GM21737 (cell line): ENCODE results near the gene ADISSP.

ENCODE experiments used
- ATAC-seq: cut with Tn5 transposase; IDR thresholded peaks from one replicate; pipeline ENCODE4 v1.9.1; 2021; ENCODE audit warnings: mild to moderate bottlenecking, moderate library complexity; ENCODE audit not compliant: unreplicated experiment

The ADISSP gene

DNA sequence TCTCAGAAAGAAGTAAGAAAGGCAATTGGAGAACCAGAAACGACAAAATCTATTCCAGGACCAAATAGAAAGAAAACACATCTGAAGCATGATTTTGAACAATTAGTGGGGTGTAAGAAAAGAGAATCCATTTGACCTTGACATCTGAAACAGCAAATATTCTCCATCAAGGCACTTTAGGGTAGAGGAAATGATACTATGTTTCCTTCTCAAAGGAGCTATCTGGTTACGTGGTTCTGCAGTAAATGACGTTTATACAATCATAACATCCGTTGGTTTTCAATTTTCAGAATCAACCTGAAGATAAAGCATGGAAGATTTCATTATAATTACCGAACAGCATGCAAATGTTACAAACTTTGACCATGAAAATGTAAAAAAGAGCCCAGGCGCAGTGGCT lies 46.9 kb downstream of the ADISSP start:
- no peak for ATAC-seq

DNA sequence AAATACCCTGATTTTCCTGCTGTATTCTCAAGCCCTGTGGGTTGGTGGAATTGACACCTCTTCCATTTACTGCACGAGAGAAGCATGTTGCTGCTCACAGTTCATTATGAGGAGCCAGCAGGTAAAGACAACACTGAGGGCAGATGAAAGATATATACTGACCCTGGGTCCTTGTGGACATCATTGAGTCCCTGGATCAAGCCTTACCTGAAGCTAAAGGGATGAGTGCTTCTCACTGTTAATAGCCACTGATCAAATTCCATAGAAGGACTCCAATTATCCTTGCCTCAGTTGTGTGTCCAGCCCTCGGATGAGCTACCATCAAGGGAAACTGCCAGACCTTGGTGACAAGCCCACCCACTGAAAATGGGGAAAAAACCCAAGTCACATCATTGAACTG lies 47.5 kb downstream of the ADISSP start:
- ATAC-seq: no peak

- no peak for ATAC-seq
These were observed 48.5 kb downstream of the ADISSP start for GRCh38 chr20:3719046-3719445.

DNA sequence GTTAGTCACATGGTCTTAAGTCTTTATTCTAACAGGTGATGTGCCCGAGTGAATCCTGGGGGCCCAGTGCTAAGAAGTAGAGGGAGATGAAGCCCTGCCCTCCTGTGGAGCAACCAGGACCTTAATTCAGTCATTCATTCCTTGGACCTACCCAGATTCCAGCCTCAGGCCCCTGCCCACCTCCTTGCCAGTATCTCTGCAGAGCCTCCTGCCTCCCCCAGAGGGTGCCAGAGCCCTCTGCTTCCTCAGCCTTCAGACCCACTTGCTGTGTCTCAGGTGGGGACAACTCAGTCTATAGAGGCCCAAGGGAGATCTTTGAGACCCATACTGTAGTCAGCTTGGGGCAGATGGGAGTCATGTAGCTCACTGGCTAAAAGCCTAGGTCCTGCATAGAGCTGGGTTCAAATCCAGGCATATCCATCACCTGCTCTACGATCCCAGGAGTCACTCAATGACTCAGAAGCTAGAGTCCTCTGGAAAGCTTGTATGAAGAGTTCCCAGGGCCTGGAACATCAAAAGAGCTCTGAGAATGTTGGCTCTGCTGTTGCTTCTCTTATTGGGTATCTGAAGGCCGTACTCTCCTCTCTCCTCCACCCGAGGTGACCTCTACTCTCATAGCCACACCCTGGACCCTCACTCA lies 51.2 kb downstream of the ADISSP start:
- ATAC-seq: no peak

GRCh38 chr20:3714092-3714491 lies 53.5 kb downstream of the ADISSP start:
- no peak for ATAC-seq

DNA sequence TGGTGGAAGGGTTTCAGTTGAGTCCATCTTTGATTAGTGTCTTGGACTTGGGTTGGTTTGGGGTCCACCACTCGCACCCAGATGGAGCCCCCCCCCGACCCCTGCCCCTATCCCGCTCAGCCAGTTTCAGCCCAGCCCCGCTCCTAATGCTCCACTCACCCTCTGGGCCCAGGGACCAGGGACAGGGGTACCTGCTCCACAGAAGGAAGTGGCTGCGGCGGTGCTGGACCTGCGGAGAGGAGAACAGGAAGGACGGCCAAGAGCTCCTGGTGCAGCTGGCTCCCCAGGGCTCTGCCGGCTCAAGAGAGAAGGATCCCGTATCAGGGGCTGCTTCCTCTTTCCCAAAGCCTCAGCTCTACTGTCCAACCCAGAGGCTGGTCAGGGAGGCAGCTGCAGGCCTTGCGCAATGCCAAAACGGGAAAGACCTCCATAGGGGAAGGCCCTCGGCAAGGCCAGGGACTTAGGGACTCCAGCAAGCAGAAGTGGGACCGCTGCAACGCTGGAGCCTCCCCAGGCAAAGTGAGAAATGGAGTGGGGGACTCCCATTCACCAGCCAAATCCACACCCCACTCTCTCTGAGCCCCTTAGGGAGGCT lies 55.2 kb downstream of the ADISSP start, which contains the start of gene SIGLEC1:
TSS of gene SIGLEC1 (minus strand) at position 322 of the 595 bp plus-strand sequence. CDS start 5,472 bp downstream, outside the sequence.
- no peak for ATAC-seq

- no peak for ATAC-seq
These were observed 56.0 kb downstream of the ADISSP start for GRCh38 chr20:3711484-3711941.

- ATAC-seq: no peak
These were observed 56.7 kb downstream of the ADISSP start for GRCh38 chr20:3710703-3711483.

GRCh38 chr20:3710011-3710466 lies 57.5 kb downstream of the ADISSP start:
- no peak for ATAC-seq

GRCh38 chr20:3707508-3707899 lies 60.0 kb downstream of the ADISSP start:
- ATAC-seq: no peak

GRCh38 chr20:3706774-3707507 lies 60.6 kb downstream of the ADISSP start:
- ATAC-seq: no peak

DNA sequence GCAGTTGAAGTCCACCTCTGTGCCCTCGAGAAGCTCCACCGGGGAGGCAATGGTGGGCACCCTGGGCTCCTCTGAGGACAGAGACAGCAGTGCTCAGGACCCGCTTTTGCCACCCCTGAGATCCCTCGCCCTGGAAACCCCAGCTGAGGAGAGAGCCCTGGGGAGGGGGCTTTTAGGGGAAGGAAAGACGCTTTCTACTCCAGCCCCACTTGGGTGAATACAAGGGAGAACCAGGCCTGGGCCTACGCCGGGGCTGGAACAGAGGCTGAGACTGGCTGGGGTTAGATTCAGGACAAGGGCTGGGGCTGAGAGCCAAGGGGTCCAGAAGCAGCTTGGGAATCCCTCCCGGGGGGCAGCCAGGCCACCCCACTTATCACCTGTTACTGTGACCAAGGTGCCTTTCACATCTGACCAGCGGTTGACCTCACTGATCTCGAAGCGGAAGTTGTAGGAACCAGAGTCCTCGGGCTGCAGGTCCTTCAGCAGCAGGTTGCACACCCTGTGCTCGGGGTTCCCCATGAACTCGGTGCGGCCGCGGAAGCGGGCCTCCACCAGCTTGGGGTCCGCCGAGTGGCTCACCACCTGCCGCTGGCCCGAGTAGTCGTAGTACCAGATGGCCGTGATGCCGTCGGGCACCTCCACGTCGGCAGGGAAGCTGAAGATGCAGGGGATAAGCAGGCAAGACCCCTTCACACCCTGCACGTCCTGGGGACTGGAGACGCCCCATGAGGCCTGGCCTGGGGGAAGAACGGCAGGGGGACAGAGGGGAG lies 61.4 kb downstream of the ADISSP start:
- no peak for ATAC-seq

GRCh38 chr20:3705491-3705969 lies 62.0 kb downstream of the ADISSP start:
- no peak for ATAC-seq

DNA sequence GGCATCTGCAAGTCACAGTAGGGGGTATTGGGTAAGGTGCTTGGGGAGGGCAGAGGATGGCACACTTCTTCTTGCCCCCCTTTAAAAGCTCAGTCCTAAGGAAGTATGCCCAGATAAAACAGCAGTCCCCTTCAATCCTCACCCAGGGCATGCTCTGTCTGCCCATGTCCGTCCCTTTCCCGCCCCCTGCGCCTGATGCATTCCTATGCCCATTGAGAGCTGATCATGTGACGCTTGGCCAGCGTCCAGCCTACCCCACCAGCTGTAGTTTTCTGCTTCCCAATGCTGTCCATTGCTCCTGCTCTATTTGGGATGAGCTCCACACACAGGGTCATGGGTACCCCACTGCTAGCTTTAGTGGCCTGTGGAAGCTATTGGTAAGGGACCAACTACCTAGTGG lies 63.5 kb downstream of the ADISSP start:
- no peak for ATAC-seq
